HG02763 (cell line): ENCODE results near the gene CHST11.

ENCODE experiments used
- ATAC-seq: cut with Tn5 transposase; IDR thresholded peaks from one replicate; pipeline ENCODE4 v1.9.1; 2021; ENCODE audit warnings: mild to moderate bottlenecking, moderate library complexity; ENCODE audit not compliant: unreplicated experiment

CHST11 gene

DNA sequence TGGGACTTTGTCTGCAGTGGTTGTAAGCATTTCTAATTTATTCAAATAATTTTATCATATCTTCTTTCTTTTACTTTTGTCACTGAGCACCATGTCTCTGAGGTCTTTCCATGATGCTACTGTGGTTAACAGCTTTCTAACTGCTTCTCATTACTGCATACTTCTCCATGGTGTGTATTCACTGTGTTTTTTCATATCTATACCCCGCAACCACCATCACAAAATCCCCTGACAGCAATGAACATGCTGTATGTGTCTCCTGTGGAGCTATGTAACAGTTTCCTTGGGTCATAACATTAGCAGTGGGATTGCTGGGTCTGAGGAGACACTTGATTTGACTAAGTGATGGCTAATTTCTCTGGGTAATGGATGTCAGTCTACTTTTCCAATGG, 29.2 kb upstream of the CHST11 start:
- no peak for ATAC-seq

DNA sequence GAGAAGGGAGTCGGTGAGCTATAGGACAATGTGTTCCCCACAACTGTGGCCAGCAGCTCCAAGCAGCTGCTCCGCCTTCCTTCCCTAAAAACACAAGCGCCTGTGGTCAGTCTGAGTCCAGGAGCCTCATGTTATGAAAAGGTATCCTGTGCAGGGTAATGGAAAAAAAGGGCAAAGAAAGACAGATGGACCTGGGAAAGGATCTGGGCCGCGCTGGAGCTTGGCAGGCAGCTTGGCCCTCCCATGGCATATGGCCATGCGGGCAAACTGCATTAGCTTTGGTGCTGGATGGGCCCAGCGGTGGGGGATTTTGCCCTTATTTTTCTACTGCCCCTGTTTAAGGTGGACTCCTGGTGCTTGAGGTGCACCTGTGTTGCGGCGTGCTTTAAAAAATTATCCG, 23.7 kb upstream of the CHST11 start:
- ATAC-seq, result no peak

DNA sequence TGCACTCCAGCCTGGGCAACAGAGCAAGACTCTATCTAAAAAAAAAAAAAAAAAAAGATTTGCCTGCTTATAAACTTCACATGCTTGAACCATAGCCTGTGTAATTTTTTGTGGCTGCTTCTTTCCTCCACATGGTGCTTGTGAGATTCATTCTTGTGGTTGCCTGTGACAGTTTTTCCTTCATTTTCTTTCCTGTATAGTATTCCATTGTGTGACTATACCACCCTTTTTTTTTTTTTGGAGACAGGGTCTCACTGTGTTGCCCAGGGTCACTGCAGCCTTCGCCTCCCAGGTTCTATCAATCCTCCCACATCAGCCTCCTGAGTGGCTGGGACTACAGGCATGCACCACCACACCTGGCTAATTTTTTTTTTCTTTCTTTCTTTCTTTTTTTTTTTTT, 22.6 kb upstream of the CHST11 start:
- no peak for ATAC-seq

DNA sequence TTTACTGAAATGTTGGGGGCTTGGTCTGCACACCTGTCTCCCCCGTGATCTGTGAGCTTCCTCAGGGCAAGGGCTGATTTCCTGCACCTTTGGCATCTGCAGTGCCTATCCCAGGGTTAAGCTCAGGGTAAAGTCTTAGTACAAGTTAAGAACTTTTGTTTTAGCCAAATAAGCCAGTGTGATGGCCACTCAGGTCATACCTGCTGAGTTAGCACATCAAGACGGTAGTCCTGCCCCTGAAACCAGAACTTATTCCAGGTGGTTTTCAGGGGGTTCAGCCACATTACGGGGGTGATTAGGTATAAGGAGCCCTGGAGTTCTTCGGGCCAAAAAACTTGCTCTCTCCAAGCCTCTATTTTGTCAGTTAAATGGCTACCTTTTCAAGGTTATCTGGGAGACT, 21.6 kb upstream of the CHST11 start:
- ATAC-seq, result no peak

DNA sequence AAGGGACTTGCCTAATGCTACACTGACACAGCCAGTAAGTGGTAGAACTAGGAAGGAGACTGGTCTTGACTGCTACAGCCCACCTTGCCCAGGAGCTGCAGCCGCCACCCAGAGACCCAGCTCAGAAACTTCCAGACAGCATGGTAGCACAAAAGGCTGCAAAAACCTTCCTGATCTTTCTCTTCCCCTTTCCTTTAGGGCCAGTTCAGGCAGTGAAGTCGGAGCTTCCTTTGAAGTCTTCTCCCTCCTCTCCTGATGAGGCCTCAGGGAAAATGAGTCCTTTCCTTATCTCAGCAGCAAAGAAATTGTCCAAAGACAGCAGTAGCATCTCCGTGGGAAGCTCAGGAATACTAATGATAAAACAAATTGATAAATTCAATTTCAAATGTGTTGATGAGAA, 21.0 kb upstream of the CHST11 start:
- ATAC-seq, result no peak

DNA sequence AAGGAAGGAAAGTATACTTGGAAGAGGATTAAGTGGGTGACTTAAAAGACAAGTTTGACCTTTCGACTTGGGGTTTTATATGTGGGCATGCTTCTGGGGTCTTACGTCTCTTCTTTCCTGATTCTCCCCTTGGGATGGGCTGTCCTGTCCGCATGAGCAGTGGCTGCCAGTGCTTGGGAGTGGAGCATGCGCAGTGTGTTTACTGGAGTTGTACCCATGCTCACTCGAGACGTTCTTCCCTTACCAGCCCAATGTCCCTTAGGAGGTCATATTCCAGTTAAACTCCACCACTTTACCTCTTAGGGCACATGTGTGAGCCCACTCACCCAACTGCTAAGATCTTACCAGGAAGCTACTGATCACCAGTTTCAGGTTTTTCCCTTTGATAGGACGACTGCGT, 20.0 kb upstream of the CHST11 start:
- no peak for ATAC-seq

DNA sequence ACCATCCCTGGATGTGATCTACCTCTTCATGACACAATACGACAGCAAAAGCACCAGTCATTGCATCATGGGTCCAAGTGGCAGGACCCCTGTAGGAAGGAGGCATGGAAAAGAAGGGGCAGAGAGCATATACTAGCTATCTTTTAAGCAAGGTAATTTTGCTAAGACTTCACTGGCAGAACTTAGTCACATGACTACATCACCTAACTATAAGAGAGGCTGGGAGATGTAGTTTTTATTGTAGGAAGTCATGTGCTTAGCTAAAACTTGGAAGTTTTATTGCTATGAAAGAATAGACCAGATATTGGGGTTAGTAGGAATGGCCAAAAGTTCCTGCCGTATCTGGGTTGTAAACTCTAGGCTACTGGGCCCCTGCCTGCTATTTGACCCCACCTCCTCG, 18.6 kb upstream of the CHST11 start:
- no peak for ATAC-seq

DNA sequence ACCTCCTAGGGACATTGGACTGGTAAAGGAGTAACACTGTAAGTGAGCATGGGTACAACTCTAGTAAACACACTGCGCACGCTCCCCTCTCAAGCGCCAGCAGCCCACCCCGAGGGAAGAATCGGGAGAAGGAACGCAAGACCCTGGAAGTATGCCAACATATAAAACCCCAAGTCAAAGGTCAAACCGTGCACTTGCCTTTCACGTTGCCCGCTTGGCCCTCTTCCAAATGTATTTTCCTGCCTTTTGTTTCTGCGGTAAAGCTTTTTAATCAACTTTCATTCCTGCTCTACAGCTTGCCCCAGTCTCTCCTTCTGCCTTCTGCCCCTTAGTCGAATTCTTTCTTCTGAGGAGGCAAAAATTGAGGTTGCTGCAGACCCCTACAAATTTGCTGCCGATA, 17.6 kb upstream of the CHST11 start:
- no peak for ATAC-seq

DNA sequence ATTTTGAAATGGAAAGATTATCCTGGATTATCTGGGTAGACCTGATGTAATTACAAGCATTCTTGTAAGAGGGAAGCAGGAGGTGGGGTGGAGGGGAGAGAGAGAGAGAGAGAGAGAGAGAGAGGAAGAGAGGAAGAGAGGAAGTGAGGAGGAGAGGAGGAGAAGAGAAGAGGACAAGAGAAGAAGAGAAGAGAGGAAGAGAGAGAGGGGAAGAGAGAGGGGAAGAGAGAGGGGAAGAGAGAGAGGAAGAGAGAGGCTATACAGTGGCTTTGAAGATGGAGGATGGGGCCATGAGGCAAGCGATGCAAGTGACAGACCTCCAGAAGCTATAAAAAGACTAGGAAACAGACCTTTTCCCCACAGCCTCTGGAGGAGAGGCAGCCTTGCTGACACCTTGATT, 13.7 kb upstream of the CHST11 start:
- ATAC-seq, result no peak

DNA sequence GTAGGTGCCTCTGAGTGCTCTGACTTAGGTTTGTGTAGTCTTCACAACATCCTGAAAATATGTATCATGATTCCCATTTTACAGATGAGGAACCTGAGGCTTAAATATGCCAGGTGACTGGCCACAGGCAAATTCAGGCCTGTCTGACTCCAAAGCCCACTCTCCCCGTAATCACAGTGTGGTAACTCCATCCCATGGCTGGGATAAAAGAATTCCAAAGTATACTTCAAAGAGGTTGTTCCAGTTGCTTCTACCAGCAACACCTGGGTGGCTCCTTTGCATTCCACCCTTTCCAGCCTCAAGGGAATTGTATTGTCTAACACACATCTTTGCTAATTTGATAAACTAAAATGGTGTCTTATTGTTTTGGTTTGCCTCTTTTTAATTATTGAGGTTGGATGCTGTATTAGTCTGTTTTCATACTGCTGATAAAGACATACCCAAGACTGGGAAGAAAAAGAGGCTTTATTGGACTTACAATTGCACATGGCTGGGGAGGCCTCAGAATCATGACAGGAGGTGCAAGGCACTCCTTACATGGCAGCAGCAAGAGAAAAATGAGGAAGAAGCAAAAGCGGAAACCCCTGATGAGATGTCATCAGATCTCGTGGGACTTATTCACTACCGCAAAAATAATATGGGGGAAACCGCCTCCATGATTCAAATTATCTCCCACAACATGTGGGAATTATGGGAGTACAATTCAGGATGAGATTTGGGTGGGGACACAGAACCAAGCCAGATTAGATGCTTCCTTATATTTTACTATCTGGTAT, 9.9 kb upstream of the CHST11 start:
- no peak for ATAC-seq

DNA sequence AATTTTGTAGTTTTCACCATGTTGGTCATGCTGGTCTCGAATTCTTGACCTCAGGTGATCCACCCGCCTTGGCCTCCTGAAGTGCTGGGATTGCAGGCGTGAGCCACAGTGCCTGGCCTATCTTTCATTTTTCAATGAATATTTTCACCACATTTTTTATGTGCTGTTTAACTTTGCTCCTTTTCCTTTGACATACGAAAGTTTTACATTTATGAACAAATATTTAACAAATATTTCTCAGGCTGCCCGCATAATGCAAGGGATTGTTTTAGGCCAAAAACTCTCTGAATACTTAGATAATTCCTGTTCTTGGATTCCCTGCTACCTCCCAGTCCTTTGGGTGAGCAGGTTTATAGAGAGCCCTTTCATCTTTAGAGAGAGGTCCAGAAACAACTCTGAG, 8.7 kb upstream of the CHST11 start:
- ATAC-seq, result no peak

DNA sequence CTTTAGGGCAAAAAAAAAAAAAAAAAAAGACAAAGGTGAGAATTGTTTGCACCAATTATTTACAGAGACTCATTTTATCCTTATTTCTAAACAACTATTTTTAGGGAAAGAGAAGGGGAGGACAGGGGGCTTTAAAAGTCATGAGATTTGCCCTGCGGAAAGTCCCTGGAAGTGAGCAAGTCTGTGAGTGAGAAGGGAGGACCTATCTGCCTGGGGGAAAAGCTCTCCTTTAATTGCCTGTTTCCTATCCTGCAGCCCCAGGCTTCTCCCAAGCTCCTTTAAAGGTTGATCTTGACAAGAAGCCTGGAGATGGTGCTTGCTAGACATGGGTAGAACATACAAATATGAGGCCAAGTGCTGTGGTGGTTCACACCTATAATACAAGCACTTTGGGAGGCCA, 8.3 kb upstream of the CHST11 start:
- ATAC-seq, result no peak

DNA sequence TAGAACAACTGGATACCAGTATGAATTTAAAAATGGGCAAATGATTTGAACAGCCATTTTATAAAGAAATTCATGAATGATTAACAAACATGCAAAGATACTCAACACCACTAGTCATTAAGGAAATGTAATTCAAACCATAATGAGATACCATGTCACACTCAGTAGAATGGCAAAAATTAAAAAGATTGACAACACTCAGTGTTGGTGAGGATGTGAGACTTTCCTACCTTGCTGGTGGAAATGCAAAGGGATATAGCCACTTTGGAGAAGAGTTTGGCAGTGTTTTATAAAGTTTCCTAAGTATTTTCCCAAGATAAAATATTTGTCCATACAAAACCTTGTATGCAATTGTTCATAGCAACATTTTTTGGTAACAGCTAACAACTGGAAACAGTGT, 6.0 kb upstream of the CHST11 start:
- no peak for ATAC-seq

DNA sequence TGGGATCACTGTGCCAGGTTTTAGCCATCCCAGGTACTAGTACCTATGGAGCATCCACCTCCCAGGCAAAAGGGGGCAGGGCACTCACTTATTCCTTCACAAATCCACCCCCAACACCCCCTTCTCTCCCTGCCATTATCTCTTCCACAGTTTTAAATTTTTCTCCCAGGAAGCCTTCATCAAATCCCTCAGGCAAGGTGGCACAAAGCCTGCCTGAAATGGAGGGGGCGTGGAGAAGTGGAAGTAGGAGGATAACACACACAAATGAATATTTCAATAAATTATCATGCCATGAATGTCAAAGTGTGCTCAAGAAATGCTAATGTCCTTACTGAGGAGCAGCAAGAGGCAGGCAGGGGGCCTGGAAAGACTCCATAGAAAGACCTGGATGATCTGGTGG, 4.7 kb upstream of the CHST11 start:
- no peak for ATAC-seq

DNA sequence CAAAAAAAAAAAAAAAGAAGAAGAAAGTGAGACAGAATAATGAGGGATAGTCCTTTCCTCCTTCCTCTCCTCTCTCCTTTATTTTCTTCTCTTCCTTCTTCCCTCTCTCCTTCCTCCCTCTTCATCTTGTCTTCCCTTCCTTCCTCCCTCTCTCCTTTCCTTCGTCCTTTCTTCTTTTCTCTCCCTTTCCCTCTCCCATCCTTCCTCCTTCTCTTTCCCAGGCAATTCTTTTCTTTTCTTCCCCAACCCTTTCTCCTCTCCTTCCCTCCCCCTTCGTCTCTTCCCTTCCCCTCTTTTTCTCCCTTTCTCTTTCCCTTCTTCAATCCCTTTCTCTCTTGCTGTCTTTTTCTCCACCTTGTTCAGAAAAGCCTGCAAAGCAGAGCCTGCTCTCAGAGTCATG, 3.6 kb upstream of the CHST11 start:
- ATAC-seq, result no peak

DNA sequence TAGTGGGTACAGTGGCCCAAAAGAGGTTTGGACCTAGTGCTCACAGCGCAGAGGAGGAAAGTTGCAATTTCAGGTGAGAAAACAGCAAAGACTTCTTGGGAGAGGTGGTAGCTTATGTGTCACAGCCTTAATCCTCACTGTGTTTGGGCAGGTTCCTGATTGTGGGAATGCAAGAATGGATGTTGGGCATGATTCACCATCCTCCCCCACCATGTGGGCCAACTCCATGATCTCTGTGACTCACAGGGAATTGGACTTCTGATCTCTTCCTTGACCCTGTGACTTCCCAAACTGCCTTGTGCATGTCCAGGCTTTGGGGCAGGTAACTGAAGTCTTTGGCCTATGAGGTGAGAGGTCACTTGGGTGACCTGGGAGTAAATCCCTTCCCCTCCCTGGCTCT, 1.8 kb upstream of the CHST11 start:
- no peak for ATAC-seq

DNA sequence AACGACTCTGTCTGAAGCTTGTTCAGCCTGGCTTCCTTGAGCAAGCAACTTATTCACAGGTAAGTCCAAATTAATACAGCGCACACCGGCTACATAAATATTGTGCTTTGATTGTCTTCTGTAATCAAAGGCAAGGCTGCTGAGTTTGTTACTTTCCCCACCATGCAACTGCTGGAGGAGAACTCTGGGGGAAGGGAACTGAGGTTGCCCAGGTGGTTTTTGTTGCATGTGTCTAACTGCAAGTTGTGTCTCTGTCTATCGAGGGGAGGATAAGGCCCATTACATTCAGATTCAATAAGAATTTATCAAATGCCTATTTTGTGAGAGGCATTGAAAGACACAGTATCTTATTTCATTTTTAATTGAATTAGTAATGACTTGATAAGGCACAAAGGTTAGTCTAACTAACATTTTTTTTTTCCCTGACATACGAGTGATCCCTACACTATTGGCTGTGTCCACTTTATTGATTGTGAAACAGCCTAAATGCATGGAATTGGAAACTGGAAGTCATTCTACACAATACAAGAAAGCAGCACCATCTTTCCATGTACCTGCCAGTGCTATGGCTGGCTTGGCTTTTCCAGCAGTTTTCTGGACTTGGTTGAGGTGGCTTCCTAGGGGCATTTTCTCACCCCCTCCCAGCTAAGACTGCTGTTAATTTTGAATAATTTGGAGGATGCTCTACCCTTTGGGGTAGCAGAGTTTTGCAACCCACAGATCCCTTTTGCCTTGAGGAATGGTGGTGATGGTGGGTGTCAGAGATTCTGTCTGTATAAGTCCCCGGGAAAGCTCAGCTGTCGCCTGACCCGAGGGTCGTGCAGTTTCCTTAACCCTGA, 951 bp upstream of the CHST11 start:
- ATAC-seq, result no peak

DNA sequence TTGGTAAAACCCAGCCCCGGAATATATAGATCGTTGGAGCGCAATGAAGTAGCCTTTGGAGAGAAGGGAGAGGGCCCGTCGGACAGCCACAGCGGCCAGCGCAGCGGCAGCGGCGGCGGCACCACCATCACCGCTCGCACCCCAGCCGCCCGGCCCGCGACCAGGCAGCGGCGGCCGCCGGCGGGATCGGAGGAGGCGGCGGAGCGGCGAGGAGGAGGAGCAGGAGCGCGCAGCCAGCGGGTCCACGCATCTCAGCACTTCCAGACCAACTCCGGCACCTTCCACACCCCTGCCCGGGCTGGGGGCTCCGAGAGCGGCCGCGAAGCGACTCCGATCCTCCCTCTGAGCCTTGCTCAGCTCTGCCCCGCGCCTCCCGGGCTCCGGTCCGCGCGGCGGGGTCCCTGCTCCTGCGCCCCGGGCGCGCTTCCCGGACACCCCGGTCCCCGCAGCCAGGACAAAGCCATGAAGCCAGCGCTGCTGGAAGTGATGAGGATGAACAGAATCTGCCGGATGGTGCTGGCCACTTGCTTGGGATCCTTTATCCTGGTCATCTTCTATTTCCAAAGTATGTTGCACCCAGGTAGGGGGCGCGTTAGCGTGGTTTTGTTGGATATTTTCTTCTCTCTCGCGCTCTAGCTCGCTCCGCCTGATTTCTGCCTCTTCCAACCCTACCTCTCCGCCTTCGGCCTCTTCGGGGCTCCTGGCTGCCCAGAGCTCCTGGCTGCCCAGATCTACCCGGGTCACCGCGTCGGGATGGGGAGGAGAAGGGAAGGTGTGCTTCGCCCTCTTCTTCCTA, 400 bp downstream of the CHST11 start:
- peak; percentile 33 for ATAC-seq

DNA sequence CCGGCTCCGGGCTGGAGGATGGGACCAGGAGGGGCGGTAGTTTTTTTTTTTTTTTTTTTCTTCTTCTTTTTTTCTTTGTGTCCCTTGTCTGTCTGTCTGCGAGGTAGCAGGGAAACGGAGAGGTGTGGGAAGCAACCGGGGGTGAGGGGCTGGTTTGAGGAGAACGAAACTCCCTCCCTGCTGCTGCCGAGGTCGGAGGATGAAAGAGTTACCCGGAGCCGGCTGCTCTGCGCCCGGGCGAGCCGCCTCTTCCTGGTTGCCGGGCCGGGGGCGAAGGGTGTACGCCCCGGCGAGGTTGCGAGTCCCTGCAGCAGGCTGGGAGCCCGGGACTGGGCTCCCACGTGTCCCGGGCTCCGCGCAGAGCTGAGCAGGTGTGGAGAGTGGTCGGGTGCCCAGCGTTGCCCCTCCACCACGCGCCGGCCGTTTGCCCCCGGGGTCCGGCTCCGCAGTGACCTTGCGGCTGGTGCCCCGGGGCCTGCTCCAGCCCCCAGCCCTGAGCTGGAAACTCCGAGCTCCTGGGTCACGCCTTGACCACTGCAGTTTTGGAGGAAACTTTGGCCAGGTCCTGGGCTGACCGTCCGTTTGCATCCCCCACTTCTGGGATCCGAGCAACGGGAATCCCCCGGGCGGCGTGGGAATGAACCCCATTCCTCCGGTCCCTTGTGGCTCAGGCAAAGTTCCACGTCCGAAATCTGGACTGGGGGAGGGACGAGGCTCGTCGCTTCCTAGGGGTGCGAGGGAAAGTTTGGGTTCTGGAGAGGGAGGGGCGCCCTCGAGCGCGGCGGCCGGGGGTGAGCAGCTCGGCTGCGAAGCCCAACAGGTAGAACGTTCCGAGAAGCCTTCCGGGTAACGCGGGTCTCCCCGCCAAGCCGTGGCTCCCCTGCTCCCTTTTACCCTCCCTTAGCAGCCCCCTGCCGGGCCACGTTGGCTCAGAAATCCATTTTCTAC, 1.3 kb downstream of the CHST11 start:
- no peak for ATAC-seq

DNA sequence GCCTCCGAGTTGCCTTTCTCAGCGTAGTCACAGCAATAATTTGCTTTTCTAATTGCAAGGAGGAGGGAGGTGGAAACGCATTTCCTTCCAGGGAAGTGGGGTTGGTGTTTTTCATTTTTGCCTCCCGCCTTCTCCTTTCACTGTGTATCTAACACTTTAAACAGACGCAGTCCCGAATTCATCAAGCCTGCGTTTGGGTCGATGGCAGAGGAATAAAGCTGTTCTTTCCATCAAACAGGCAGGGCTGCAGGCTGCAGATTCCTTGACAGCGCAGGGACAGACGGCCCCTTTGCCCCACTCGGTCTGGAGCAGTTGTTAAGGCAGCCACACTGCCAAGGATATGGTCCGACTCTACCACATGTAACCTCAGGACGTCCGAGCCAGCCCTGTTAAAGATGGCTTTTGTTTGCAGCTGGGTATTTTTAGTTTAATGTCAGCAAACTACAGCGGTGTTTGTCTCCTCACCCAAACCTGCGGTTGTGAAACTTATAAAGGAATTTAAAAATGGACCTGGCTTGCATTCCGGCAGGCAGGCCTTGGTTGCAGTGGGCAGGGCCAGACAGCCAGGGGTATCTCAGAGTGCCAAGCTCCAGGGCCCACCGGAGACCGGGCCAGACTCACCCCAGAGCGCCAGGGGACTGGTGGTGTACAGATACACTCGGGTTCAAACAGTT, 2.1 kb downstream of the CHST11 start:
- no peak for ATAC-seq
